ENCODE data around the gene TRAP1.
"Not testable (repeated sequence)": the region's sequence is repeated elsewhere in the genome, so short reads cannot be mapped to it uniquely, and the experiment has no call there.

The TRAP1 gene

GRCh38 chr16:3715430-3715829 lies 1.9 kb downstream of the TRAP1 start:
- no peaks in the 10 kb centered on the region for H3K27me3 ChIP-seq (ENCODE audit: control insufficient read depth, insufficient read depth, low read length, poor library complexity, severe bottlenecking)
- no peak overlapping the region for H3K27ac ChIP-seq (ENCODE audit: insufficient read depth, low read depth, low read length, poor library complexity, severe bottlenecking)
- 92 to 93% methylated on average over 7 of the region's 7 CpGs for whole genome bisulfite sequencing, 2 experiments
- H3K4me1 ChIP-seq (ENCODE audit: control insufficient read depth, insufficient read depth, low read length): no peaks in the 10 kb centered on the region
- H3K4me3 ChIP-seq (ENCODE audit: insufficient read depth, low read depth, low read length): no peak overlapping the region
- H3K9me3 ChIP-seq (ENCODE audit: control insufficient read depth, low read length): no peaks in the 10 kb centered on the region
- H3K36me3 ChIP-seq (ENCODE audit: control insufficient read depth, insufficient read depth, low read length): no peaks in the 10 kb centered on the region

GRCh38 chr16:3714378-3714777 lies 2.9 kb downstream of the TRAP1 start:
- H3K27me3 ChIP-seq (ENCODE audit: control insufficient read depth, insufficient read depth, low read length, poor library complexity, severe bottlenecking); H3K36me3 ChIP-seq (ENCODE audit: control insufficient read depth, insufficient read depth, low read length); H3K4me3 ChIP-seq (ENCODE audit: insufficient read depth, low read depth, low read length); H3K9me3 ChIP-seq (ENCODE audit: control insufficient read depth, low read length); H3K27ac ChIP-seq (ENCODE audit: insufficient read depth, low read depth, low read length, poor library complexity, severe bottlenecking); H3K4me1 ChIP-seq (ENCODE audit: control insufficient read depth, insufficient read depth, low read length): not testable (repeated sequence)
- 94 to 95% methylated on average over 10 of the region's 10 CpGs for WGBS, 2 experiments

GRCh38 chr16:3713587-3714242 lies 3.6 kb downstream of the TRAP1 start:
- H3K27ac ChIP-seq (ENCODE audit: insufficient read depth, low read depth, low read length, poor library complexity, severe bottlenecking): no peak overlapping the region
- no peaks in the 10 kb centered on the region for H3K9me3 ChIP-seq (ENCODE audit: control insufficient read depth, low read length)
- WGBS, 2 experiments: 93% methylated on average over 15 of the region's 15 CpGs
- H3K27me3 ChIP-seq (ENCODE audit: control insufficient read depth, insufficient read depth, low read length, poor library complexity, severe bottlenecking): no peaks in the 10 kb centered on the region
- no peaks in the 10 kb centered on the region for H3K36me3 ChIP-seq (ENCODE audit: control insufficient read depth, insufficient read depth, low read length)
- no peaks in the 10 kb centered on the region for H3K4me1 ChIP-seq (ENCODE audit: control insufficient read depth, insufficient read depth, low read length)
- H3K4me3 ChIP-seq (ENCODE audit: insufficient read depth, low read depth, low read length): no peak overlapping the region

- no peaks in the 10 kb centered on the region for H3K4me1 ChIP-seq (ENCODE audit: control insufficient read depth, insufficient read depth, low read length)
- no peaks in the 10 kb centered on the region for H3K9me3 ChIP-seq (ENCODE audit: control insufficient read depth, low read length)
- WGBS, 2 experiments: 88 to 89% methylated on average over 16 of the region's 16 CpGs
- no peaks in the 10 kb centered on the region for H3K36me3 ChIP-seq (ENCODE audit: control insufficient read depth, insufficient read depth, low read length)
- no peak overlapping the region for H3K4me3 ChIP-seq (ENCODE audit: insufficient read depth, low read depth, low read length)
- no peak overlapping the region for H3K27ac ChIP-seq (ENCODE audit: insufficient read depth, low read depth, low read length, poor library complexity, severe bottlenecking)
- no peaks in the 10 kb centered on the region for H3K27me3 ChIP-seq (ENCODE audit: control insufficient read depth, insufficient read depth, low read length, poor library complexity, severe bottlenecking)
These were observed 4.4 kb downstream of the TRAP1 start for GRCh38 chr16:3712861-3713372.

- 84 to 90% methylated on average over 10 of the region's 10 CpGs for WGBS, 2 experiments
- H3K36me3 ChIP-seq (ENCODE audit: control insufficient read depth, insufficient read depth, low read length): no peaks in the 10 kb centered on the region
- no peaks in the 10 kb centered on the region for H3K4me1 ChIP-seq (ENCODE audit: control insufficient read depth, insufficient read depth, low read length)
- no peak overlapping the region for H3K4me3 ChIP-seq (ENCODE audit: insufficient read depth, low read depth, low read length)
- no peak overlapping the region for H3K27ac ChIP-seq (ENCODE audit: insufficient read depth, low read depth, low read length, poor library complexity, severe bottlenecking)
- H3K27me3 ChIP-seq (ENCODE audit: control insufficient read depth, insufficient read depth, low read length, poor library complexity, severe bottlenecking): no peaks in the 10 kb centered on the region
- no peaks in the 10 kb centered on the region for H3K9me3 ChIP-seq (ENCODE audit: control insufficient read depth, low read length)
These were observed 10.9 kb downstream of the TRAP1 start for GRCh38 chr16:3706253-3707012.

- Histone ChIP-seq H3K4me3 (ENCODE audit: insufficient read depth, low read depth, low read length) (no peak overlapping the region), H3K27ac (ENCODE audit: insufficient read depth, low read depth, low read length, poor library complexity, severe bottlenecking) (no peak overlapping the region), H3K36me3 (ENCODE audit: control insufficient read depth, insufficient read depth, low read length) (no peaks in the 10 kb centered on the region), H3K27me3 (ENCODE audit: control insufficient read depth, insufficient read depth, low read length, poor library complexity, severe bottlenecking) (no peaks in the 10 kb centered on the region), H3K9me3 (ENCODE audit: control insufficient read depth, low read length) (no peaks in the 10 kb centered on the region), H3K4me1 (ENCODE audit: control insufficient read depth, insufficient read depth, low read length) (no peaks in the 10 kb centered on the region)
- 93 to 96% methylated on average over 7 of the region's 7 CpGs for WGBS, 2 experiments
These were observed 15.2 kb downstream of the TRAP1 start for GRCh38 chr16:3702082-3702481.

- 96 to 97% methylated on average over 4 of the region's 4 CpGs for WGBS, 2 experiments
- H3K4me1 ChIP-seq (ENCODE audit: control insufficient read depth, insufficient read depth, low read length): no peaks in the 10 kb centered on the region
- no peak overlapping the region for H3K4me3 ChIP-seq (ENCODE audit: insufficient read depth, low read depth, low read length)
- no peak overlapping the region for H3K27ac ChIP-seq (ENCODE audit: insufficient read depth, low read depth, low read length, poor library complexity, severe bottlenecking)
- no peaks in the 10 kb centered on the region for H3K36me3 ChIP-seq (ENCODE audit: control insufficient read depth, insufficient read depth, low read length)
- no peaks in the 10 kb centered on the region for H3K27me3 ChIP-seq (ENCODE audit: control insufficient read depth, insufficient read depth, low read length, poor library complexity, severe bottlenecking)
- H3K9me3 ChIP-seq (ENCODE audit: control insufficient read depth, low read length): no peaks in the 10 kb centered on the region
These were observed 15.8 kb downstream of the TRAP1 start for GRCh38 chr16:3701531-3701930.

GRCh38 chr16:3698941-3699340 lies 18.4 kb downstream of the TRAP1 start:
- no peaks in the 10 kb centered on the region for H3K27me3 ChIP-seq (ENCODE audit: control insufficient read depth, insufficient read depth, low read length, poor library complexity, severe bottlenecking)
- 92 to 93% methylated on average over 4 of the region's 4 CpGs for WGBS, 2 experiments
- no peak overlapping the region for H3K4me3 ChIP-seq (ENCODE audit: insufficient read depth, low read depth, low read length)
- H3K9me3 ChIP-seq (ENCODE audit: control insufficient read depth, low read length): no peaks in the 10 kb centered on the region
- H3K27ac ChIP-seq (ENCODE audit: insufficient read depth, low read depth, low read length, poor library complexity, severe bottlenecking): no peak overlapping the region
- no peaks in the 10 kb centered on the region for H3K36me3 ChIP-seq (ENCODE audit: control insufficient read depth, insufficient read depth, low read length)
- H3K4me1 ChIP-seq (ENCODE audit: control insufficient read depth, insufficient read depth, low read length): no peaks in the 10 kb centered on the region

GRCh38 chr16:3696425-3697218 lies 20.7 kb downstream of the TRAP1 start:
- no peaks in the 10 kb centered on the region for H3K36me3 ChIP-seq (ENCODE audit: control insufficient read depth, insufficient read depth, low read length)
- no peaks in the 10 kb centered on the region for H3K9me3 ChIP-seq (ENCODE audit: control insufficient read depth, low read length)
- no peaks in the 10 kb centered on the region for H3K4me1 ChIP-seq (ENCODE audit: control insufficient read depth, insufficient read depth, low read length)
- WGBS, 2 experiments: 94 to 96% methylated on average over 13 of the region's 13 CpGs
- no peak overlapping the region for H3K27ac ChIP-seq (ENCODE audit: insufficient read depth, low read depth, low read length, poor library complexity, severe bottlenecking)
- no peaks in the 10 kb centered on the region for H3K27me3 ChIP-seq (ENCODE audit: control insufficient read depth, insufficient read depth, low read length, poor library complexity, severe bottlenecking)
- no peak overlapping the region for H3K4me3 ChIP-seq (ENCODE audit: insufficient read depth, low read depth, low read length)

Measured in ectodermal cell (in vitro differentiated cells).